H1 (cell line): ENCODE measurements around the gene SOST.
A peak's percentile ranks its signal among the peaks of the same experiment; 100 is the strongest.

Experiments
- EZH2 ChIP-seq: fragments of 200-600 bp; sonication (generic); IDR thresholded peaks from 2 replicates; pipeline ENCODE4 v1.7.1; 2012; ENCODE audit warnings: low read depth, mild to moderate bottlenecking, moderate library complexity, low read length, inconsistent platforms; ENCODE audit not compliant: severe bottlenecking
- HDAC6 ChIP-seq: IDR thresholded peaks from one replicate; pipeline ENCODE4 v1.7.1; 2012; ENCODE audit warnings: low read depth, mild to moderate bottlenecking, inconsistent platforms, low read length, moderate library complexity
- POLR2AphosphoS5 ChIP-seq: IDR thresholded peaks from 2 replicates; pipeline ENCODE4 v1.6.1; 2011; ENCODE audit warnings: low read depth, low read length
- ZNF274 ChIP-seq: IDR thresholded peaks from 2 replicates; pipeline ENCODE4 v1.7.0; 2012; ENCODE audit warnings: low read length, borderline replicate concordance; ENCODE audit errors: extremely low read depth
- TF ChIP-seq, protein P1 (sequence below), 3 experiments: IDR thresholded peaks; 1 replicate in 2 of 3; 2 replicates in 1 of 3; pipeline versions ENCODE4 v1.5.1 to v1.6.1; 2011; ENCODE audit warnings: low read length in 3 of 3, mild to moderate bottlenecking in 3 of 3, inconsistent platforms in 2 of 3, low read depth in 1 of 3, moderate library complexity in 1 of 3; ENCODE audit not compliant: insufficient read depth in 1 of 3; ENCODE audit errors: control extremely low read depth in 1 of 3
- TF ChIP-seq, protein P2 (sequence below): IDR thresholded peaks from 2 replicates; pipeline ENCODE4 v1.6.1; 2012; ENCODE audit warnings: inconsistent platforms

DNA sequence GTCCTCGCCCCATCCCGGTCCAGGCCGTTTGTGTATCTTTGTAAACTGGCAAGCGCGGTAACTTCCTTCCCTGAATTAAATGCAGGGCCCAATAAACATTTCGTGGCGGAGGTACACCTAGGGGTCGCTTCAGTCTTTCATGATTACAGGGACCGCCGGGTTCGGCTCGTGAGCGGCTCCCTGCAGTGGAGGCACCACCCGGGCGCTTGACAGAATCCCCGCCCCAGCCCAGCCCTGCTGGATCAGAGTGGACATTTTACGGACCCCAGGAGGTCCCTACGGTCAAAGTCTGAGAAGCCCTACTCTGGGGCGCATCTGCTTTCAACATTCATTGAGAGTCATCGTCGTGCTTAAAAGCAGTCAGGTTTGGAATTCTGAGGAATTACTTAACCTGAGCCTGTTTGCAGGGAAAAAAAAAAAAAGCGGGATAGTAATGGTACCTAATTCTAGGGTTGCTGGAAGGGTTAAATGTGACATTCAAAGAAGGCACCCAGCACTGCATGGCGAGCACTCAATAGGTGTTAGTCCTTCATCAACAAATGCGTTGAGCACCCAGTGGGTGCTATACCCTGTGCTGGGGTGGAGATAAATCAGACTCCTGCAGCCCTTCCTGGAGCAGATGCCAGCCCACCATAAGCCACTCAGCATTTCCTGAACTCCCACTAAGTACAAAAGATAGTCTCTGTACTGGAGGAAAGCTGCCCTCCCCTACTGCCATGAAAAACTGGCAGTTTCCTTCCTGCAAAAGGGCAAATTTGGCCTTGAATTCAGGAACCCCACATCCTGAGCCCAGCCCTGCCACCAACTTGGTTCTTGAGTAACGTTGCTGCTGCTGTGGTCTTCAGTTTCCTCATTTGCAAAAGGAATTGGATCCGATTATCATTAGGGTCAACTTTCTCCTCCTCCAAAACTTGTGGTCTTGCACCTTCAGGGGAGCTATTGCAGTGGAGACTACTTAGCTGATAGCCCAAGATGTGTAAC, 20.8 kb upstream of the SOST start:
- TF ChIP-seq, protein P1, sequence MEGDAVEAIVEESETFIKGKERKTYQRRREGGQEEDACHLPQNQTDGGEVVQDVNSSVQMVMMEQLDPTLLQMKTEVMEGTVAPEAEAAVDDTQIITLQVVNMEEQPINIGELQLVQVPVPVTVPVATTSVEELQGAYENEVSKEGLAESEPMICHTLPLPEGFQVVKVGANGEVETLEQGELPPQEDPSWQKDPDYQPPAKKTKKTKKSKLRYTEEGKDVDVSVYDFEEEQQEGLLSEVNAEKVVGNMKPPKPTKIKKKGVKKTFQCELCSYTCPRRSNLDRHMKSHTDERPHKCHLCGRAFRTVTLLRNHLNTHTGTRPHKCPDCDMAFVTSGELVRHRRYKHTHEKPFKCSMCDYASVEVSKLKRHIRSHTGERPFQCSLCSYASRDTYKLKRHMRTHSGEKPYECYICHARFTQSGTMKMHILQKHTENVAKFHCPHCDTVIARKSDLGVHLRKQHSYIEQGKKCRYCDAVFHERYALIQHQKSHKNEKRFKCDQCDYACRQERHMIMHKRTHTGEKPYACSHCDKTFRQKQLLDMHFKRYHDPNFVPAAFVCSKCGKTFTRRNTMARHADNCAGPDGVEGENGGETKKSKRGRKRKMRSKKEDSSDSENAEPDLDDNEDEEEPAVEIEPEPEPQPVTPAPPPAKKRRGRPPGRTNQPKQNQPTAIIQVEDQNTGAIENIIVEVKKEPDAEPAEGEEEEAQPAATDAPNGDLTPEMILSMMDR (IDR thresholded peaks at IDR 0.05; ENCODE audit: control extremely low read depth in 1 of 3, insufficient read depth in 1 of 3, low read depth in 1 of 3, low read length in 3 of 3), result 0 out of 4 replicates have a peak, but pooled peaks of 1 of the 3 experiments have one; percentile 1
- TF ChIP-seq, protein P2, sequence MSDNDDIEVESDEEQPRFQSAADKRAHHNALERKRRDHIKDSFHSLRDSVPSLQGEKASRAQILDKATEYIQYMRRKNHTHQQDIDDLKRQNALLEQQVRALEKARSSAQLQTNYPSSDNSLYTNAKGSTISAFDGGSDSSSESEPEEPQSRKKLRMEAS, result no peak
- no peak for TF ChIP-seq ZNF274
- no peak for TF ChIP-seq HDAC6
- no peak for TF ChIP-seq EZH2
- TF ChIP-seq POLR2AphosphoS5, result 0 out of 2 replicates have a peak, but pooled peaks have one; percentile 1
